K562 treated with DMSO at 1 percent for 4 hours (cell line): ENCODE results near the gene C14orf39. TPM values are rescaled to one million over a fixed set of nuclear protein-coding genes. Genes with fewer than 3 reads are reported as not detected.

ENCODE experiments used
- total RNA-seq: library from RNA; unstranded; fragments of 300-600 nt; gene quantifications from 2 replicates; pipeline ENCODE4 v1.2.3, GENCODE V29; 2022; ENCODE audit not compliant: insufficient read depth

The C14orf39 gene
- 0.84 and 1.1 TPM in 2 replicates for total RNA-seq

GRCh38 chr14:60485598-60486251 is at the start of gene C14orf39:
TSS of gene C14orf39 (minus strand) at chr14:60486063. CDS start at chr14:60485078, 985 bp downstream.

GRCh38 chr14:60508707-60509437 is 23.0 kb upstream of the C14orf39 start, which contains the start of gene SIX6:
TSS of gene SIX6 (plus strand) at chr14:60509146. CDS start at chr14:60509399, 253 bp downstream.

Other genes with a start within 250 kb of the C14orf39 start
- 9.5 and 14.2 TPM in 2 replicates for gene PPM1A, start 236.8 kb downstream of the C14orf39 start, total RNA-seq
- gene SIX6, start 23.1 kb upstream of the C14orf39 start, total RNA-seq = not detected in 2 replicates
- gene SIX1, start 163.4 kb upstream of the C14orf39 start, total RNA-seq = 0.42 and 0.60 TPM in 2 replicates
- gene SIX4, start 238.3 kb upstream of the C14orf39 start, total RNA-seq = 3.4 and 3.5 TPM in 2 replicates
- 13.0 and 14.2 TPM in 2 replicates for gene MNAT1, start 248.7 kb upstream of the C14orf39 start, total RNA-seq